A549 (cell line): ENCODE data around the gene PKD2. TPM values are rescaled to one million over a fixed set of nuclear protein-coding genes. Genes with fewer than 3 reads are reported as not detected.

Experiments used
- ATAC-seq, 2 experiments: fragments of 200-7000 bp in 1 of 2; fragments of >200 bp in 1 of 2; cut with Nextera tagmentation in 1 of 2; cut with Tn5 transposase in 1 of 2; 3 replicates each; pipeline versions ENCODE4 v1.8.0 to v1.9.1; 2018 to 2020; ENCODE audit warnings: mild to moderate bottlenecking in 1 of 2, moderate library complexity in 1 of 2
- CTCF ChIA-PET: fragments of 300-600 bp; sonication (Branson Sonifier 250); formaldehyde crosslinking; extraction: SDS; loops from one replicate; lab custom pipeline; 2021; ENCODE audit warnings: antibody characterized with exemption, inconsistent platforms; lab: Yijun Ruan, JAX
- POLR2A ChIA-PET: fragments of 350-600 bp; formaldehyde crosslinking; extraction: SDS; loops from one replicate; lab custom pipeline; 2021; ENCODE audit warnings: antibody characterized with exemption, inconsistent platforms; lab: Yijun Ruan, JAX
- DNase-seq, 2 experiments: peaks; one replicate each; pipeline versions ENCODE4 v3.0.0 to v3.0.0-alpha.2; 2011 to 2016; ENCODE audit warnings: low read depth in 1 of 2, low spot score in 1 of 2
- FAIRE-seq: peaks from 2 replicates; lab custom pipeline; 2011; peaks lifted over from hg19 to GRCh38; lab: Jason Lieb, UNC
- H3K27ac ChIP-seq, 2 experiments: fragments of >200 bp; sonication (Bioruptor Twin); formaldehyde crosslinking; 3 replicates each; pipeline ENCODE4 v1.5.1; 2016 to 2017
- H3K4me1 ChIP-seq: fragments of >200 bp; sonication (Bioruptor Twin); formaldehyde crosslinking; 3 replicates; pipeline ENCODE4 v1.6.1; 2016
- H3K4me2 ChIP-seq: fragments of >200 bp; sonication (Bioruptor Twin); formaldehyde crosslinking; 3 replicates; pipeline ENCODE4 v1.6.1; 2016
- H3K4me3 ChIP-seq: fragments of >200 bp; sonication (Bioruptor Twin); formaldehyde crosslinking; 3 replicates; pipeline ENCODE4 v1.5.1; 2016
- H3K9me3 ChIP-seq: fragments of >200 bp; sonication (Bioruptor Twin); formaldehyde crosslinking; 3 replicates; pipeline ENCODE4 v1.6.1; 2016
- ATOH8 ChIP-seq: fragments of 250-450 bp; sonication (Bioruptor Pico); IDR thresholded peaks from 2 replicates; pipeline ENCODE4 v1.5.0; 2020; ENCODE audit warnings: low read depth, mild to moderate bottlenecking, moderate library complexity
- BCL3 ChIP-seq: fragments of >200 bp; sonication (Bioruptor Twin); formaldehyde crosslinking; IDR thresholded peaks from 3 replicates; pipeline ENCODE4 v1.6.1; 2016
- CBX2 ChIP-seq: fragments of 200-600 bp; sonication (generic); IDR thresholded peaks from 2 replicates; pipeline ENCODE4 v1.6.1; 2016; ENCODE audit warnings: low read depth, mild to moderate bottlenecking, borderline replicate concordance
- CBX8 ChIP-seq: fragments of 200-600 bp; sonication (generic); IDR thresholded peaks from 2 replicates; pipeline ENCODE4 v1.6.1; 2016
- CTCF ChIP-seq: fragments of >200 bp; sonication (Bioruptor Twin); formaldehyde crosslinking; IDR thresholded peaks from 3 replicates; pipeline ENCODE4 v1.5.1; 2016
- ELK1 ChIP-seq: fragments of 150-350 bp; IDR thresholded peaks from 2 replicates; pipeline ENCODE4 v1.6.1; 2014; ENCODE audit warnings: low read depth, mild to moderate bottlenecking, low read length
- FOSB ChIP-seq: fragments of 250-450 bp; sonication (Bioruptor Pico); IDR thresholded peaks from 2 replicates; pipeline ENCODE4 v1.5.0; 2020; ENCODE audit warnings: mild to moderate bottlenecking, moderate library complexity
- FOSL2 ChIP-seq, 2 experiments: fragments of 450-650 bp in 1 of 2; fragments of >200 bp in 1 of 2; sonication (Bioruptor Twin) in 1 of 2; formaldehyde crosslinking; IDR thresholded peaks; 2 replicates each; pipeline versions ENCODE4 v1.5.0 to v1.6.1; 2016 to 2020; ENCODE audit warnings: mild to moderate bottlenecking in 1 of 2, moderate library complexity in 1 of 2
- KDM5A ChIP-seq: fragments of 200-600 bp; sonication (generic); IDR thresholded peaks from 2 replicates; pipeline ENCODE4 v1.6.1; 2016; ENCODE audit warnings: antibody characterized with exemption, mild to moderate bottlenecking
- MAFK ChIP-seq: fragments of 450-650 bp; IDR thresholded peaks from 2 replicates; pipeline ENCODE4 v1.6.1; 2014; ENCODE audit not compliant: partially characterized antibody
- MAX ChIP-seq: IDR thresholded peaks from 2 replicates; pipeline ENCODE4 v1.6.1; 2012
- MAZ ChIP-seq: fragments of 150-350 bp; IDR thresholded peaks from 2 replicates; pipeline ENCODE4 v1.6.1; 2014; ENCODE audit warnings: antibody characterized with exemption, low read depth, low read length, borderline replicate concordance
- NR3C1 ChIP-seq: fragments of >200 bp; sonication (Bioruptor Twin); formaldehyde crosslinking; IDR thresholded peaks from 3 replicates; pipeline ENCODE4 v1.6.1; 2017
- POLR2AphosphoS2 ChIP-seq: conservative IDR thresholded peaks from 2 replicates; pipeline ENCODE4 v1.6.1; 2012; ENCODE audit warnings: low read length, improper control_type of control experiment, inconsistent platforms
- RAD21 ChIP-seq, 2 experiments: fragments of >200 bp in 1 of 2; sonication (Bioruptor Twin) in 1 of 2; formaldehyde crosslinking in 1 of 2; IDR thresholded peaks in 1 of 2; conservative IDR thresholded peaks in 1 of 2; 2 replicates in 1 of 2; 3 replicates in 1 of 2; pipeline ENCODE4 v1.6.1; 2012 to 2018; ENCODE audit warnings: inconsistent platforms in 1 of 2
- RARB ChIP-seq: fragments of 250-450 bp; sonication (Bioruptor Pico); IDR thresholded peaks from 2 replicates; pipeline ENCODE4 v1.8.0; 2021; ENCODE audit warnings: mild to moderate bottlenecking, moderate library complexity
- RCOR1 ChIP-seq: fragments of 150-350 bp; IDR thresholded peaks from 2 replicates; pipeline ENCODE4 v1.6.1; 2014; ENCODE audit warnings: antibody characterized with exemption, low read length, low read depth
- RFX5 ChIP-seq: fragments of 450-650 bp; IDR thresholded peaks from 2 replicates; pipeline ENCODE4 v1.7.1; 2014; ENCODE audit warnings: antibody characterized with exemption, mild to moderate bottlenecking, moderate library complexity
- RNF2 ChIP-seq: fragments of 200-600 bp; sonication (generic); IDR thresholded peaks from 2 replicates; pipeline ENCODE4 v1.6.1; 2016; ENCODE audit warnings: low read depth, mild to moderate bottlenecking, antibody characterized with exemption, moderate library complexity, borderline replicate concordance
- SMC3 ChIP-seq: fragments of >200 bp; sonication (Bioruptor Twin); formaldehyde crosslinking; IDR thresholded peaks from 3 replicates; pipeline ENCODE4 v1.6.1; 2018; ENCODE audit warnings: inconsistent platforms
- TFCP2L1 ChIP-seq: fragments of 250-450 bp; sonication (Bioruptor Pico); IDR thresholded peaks from 2 replicates; pipeline ENCODE4 v1.5.0; 2021; ENCODE audit warnings: mild to moderate bottlenecking
- ZC3H11A ChIP-seq: fragments of 450-650 bp; IDR thresholded peaks from 2 replicates; pipeline ENCODE4 v1.6.1; 2014; ENCODE audit warnings: antibody characterized with exemption, mild to moderate bottlenecking
- ZSCAN20 ChIP-seq: fragments of 250-450 bp; sonication (Bioruptor Pico); IDR thresholded peaks from 2 replicates; pipeline ENCODE4 v1.8.0; 2022; ENCODE audit warnings: mild to moderate bottlenecking, moderate library complexity
- WGBS: methylation state at CpG from one replicate; pipeline ENCODE4 v1.1.6; 2017; ENCODE audit errors: missing lambda C conversion rate; 5-methylcytosine and 5-hydroxymethylcytosine counted together
- polyA plus RNA-seq, 4 experiments: library from polyadenylated mRNA; depleted of rRNA in 3 of 4; stranded (reverse); fragments of >200 nt; fragmentation: RNase III in 1 of 4; extraction: RNeasy Plus Mini Kit Qiagen cat#74134 plus additional on column Dnase treatment in 1 of 4; gene quantifications; 2 replicates in 3 of 4; 3 replicates in 1 of 4; pipeline ENCODE4 v1.2.3, GENCODE V29; 2011 to 2017

PKD2 gene
- polyA plus RNA-seq, 2 of the 4 experiments (the other 2 are of a cell fraction) = 39.4 to 57.6 TPM

- no peak for FAIRE-seq
- WGBS = 22% methylated on average over 4 of the region's 4 CpGs
Observed at GRCh38 chr4:88104902-88105610, 97.6 kb downstream of the PKD2 start.

GRCh38 chr4:88106205-88106604 is 98.8 kb downstream of the PKD2 start:
- Histone ChIP-seq H3K4me1 (peaks cover 67% of the 10 kb centered on the region), H3K4me3 (no peak overlapping the region), H3K27ac (peak overlapping the region; percentile 87 to 97), H3K9me3 (no peaks in the 10 kb centered on the region), H3K4me2 (peak overlapping the region; percentile 76)
- DNase-seq (peak in 1 of 2 experiments; percentile 11), FAIRE-seq (no peak), ATAC-seq (no peak)
- WGBS = 35% methylated on average over 3 of the region's 3 CpGs
- TF ChIP-seq ZC3H11A (no peak), FOSL2 (IDR thresholded peaks at IDR 0.05) (no peak), FOSL2 (CRISPR knock-in tag; IDR thresholded peaks at IDR 0.05) (peak; percentile 29; the same call in 1 of the 2 replicates)
- ChIA-PET POLR2A (no interaction called here), CTCF (no interaction called here)

More at GRCh38 chr4:88104902-88105610, 97.6 kb downstream of the PKD2 start:
- H3K4me1 ChIP-seq = peaks cover 56% of the 10 kb centered on the region
- CTCF ChIA-PET = interaction anchor here (0.7 to 1.0 kb wide), 2 partner anchors 12 to 107 kb away, joined by 3 to 5 read pairs; no protein-coding TSS in a partner anchor
- peak overlapping the region; percentile 76 for H3K4me2 ChIP-seq
- no peaks in the 10 kb centered on the region for H3K9me3 ChIP-seq
- no peak for TF ChIP-seq RARB (CRISPR knock-in tag)
- no peak for TF ChIP-seq CBX2
- DNase-seq = peak in 1 of 2 experiments; percentile 46
- no peak; a peak in 1 of 6 replicates for ATAC-seq
- H3K27ac ChIP-seq = peak overlapping the region; percentile 87 to 97
- POLR2A ChIA-PET = no interaction called here
- no peak overlapping the region for H3K4me3 ChIP-seq

- Histone ChIP-seq H3K4me1 (peaks cover 67% of the 10 kb centered on the region), H3K4me2 (peak overlapping the region; percentile 76), H3K27ac (peak overlapping the region; percentile 87 to 97), H3K9me3 (no peaks in the 10 kb centered on the region), H3K4me3 (no peak overlapping the region)
- peak; percentile 73 to 95 for DNase-seq
- FAIRE-seq = peak; percentile 86
- peak; percentile 94 to 97 for ATAC-seq
- ChIA-PET CTCF (interaction anchor here (1.1 kb wide), 1 partner anchor 10 kb away, joined by 7 read pairs; no protein-coding TSS in a partner anchor), POLR2A (no interaction called here)
- 0% methylated on average over 2 of the region's 2 CpGs for WGBS
- TF ChIP-seq ELK1 (no peak), MAFK (peak; percentile 98), RNF2 (no peak), RAD21 (conservative IDR thresholded peaks at IDR 0.05 in 1 of 2, IDR thresholded peaks at IDR 0.05 in 1 of 2) (peak; percentile 15 to 21; a peak in 2 of 5 replicates), ATOH8 (CRISPR knock-in tag) (peak; percentile 66; the same call in 1 of the 2 replicates), KDM5A (no peak), BCL3 (no peak), RCOR1 (no peak), TFCP2L1 (CRISPR knock-in tag) (no peak), FOSB (CRISPR knock-in tag) (no peak), ZSCAN20 (CRISPR knock-in tag) (no peak), MAZ (no peak), CTCF (no peak), SMC3 (0 out of 3 replicates have a peak, but pooled peaks have one; percentile 9), POLR2AphosphoS2 (no peak), RFX5 (no peak), MAX (peak; percentile 77), NR3C1 (no peak), CBX2 (no peak), CBX8 (no peak)
Observed at GRCh38 chr4:88107406-88108107, 100.1 kb downstream of the PKD2 start.
